ENCODE measurements around the gene RAC3. TPM values are rescaled to one million over a fixed set of nuclear protein-coding genes. Genes with fewer than 3 reads are reported as not detected.

RAC3 gene
- polyA plus RNA-seq, 6 donors from 2014 or later = not detected

DNA sequence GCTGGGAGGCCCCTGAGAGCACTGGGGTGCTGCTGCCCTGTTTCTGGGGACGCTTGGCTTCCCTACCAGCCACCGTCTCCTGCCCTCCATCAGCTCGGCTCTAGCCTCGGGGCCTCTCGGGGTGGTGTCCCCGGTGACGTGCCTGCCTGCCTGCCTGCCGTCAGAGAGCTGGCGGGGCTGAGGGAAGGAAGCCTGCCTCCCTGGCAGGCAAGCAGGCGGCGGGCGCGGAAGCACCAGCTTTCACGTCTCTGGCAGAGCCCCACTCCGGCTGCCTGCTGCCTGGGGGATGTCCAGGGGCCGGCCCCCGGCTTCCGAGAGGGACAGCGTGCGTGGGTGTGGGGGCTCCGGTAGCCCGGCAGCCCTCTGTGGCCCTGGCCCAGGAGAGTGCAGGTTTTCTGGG, 18.1 kb upstream of the RAC3 start:
- no peak for DNase-seq
- no peak overlapping the region for H3K4me3 Mint-ChIP-seq
- H3K27ac Mint-ChIP-seq = no peak overlapping the region
- no peaks in the 10 kb centered on the region for H3K4me1 Mint-ChIP-seq
- no peaks in the 10 kb centered on the region for H3K9me3 Mint-ChIP-seq
- ATAC-seq (ENCODE audit: low read depth in 2 of 2) = no peak
- no peaks in the 10 kb centered on the region for H3K36me3 Mint-ChIP-seq
- H3K27me3 Mint-ChIP-seq = no peaks in the 10 kb centered on the region

DNA sequence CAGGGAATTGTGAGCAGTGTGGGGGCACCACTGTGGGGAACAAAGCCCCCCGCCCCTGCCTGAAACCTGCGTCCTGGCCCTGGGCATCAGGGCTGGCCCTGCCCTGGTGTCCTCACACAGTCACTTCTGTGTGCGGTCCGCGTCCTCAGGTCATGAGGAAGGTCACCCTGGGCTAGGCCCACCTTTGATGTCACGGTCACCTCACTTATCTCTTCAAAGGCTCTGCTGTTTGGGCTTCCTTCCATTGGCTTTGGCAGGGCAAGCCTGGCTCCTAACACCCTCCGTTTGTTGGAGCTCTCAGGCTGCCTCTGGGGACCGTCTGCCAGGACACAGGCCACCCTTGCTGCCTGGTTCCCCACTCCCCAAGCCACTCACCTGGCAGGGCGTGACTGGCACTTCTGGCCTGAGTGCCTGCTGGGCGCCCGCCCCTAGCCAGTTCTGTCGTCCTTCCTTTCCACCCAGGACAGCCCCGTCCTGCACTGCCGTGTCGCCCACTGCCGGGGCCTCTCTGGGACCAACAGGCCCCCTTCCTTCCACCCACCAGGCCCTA, 17.6 kb upstream of the RAC3 start:
- ATAC-seq (ENCODE audit: low read depth in 2 of 2) (no peak), DNase-seq (no peak)
- Mint-ChIP-seq H3K4me1 (no peaks in the 10 kb centered on the region), H3K36me3 (no peaks in the 10 kb centered on the region), H3K27me3 (no peaks in the 10 kb centered on the region), H3K27ac (no peak overlapping the region), H3K4me3 (no peak overlapping the region), H3K9me3 (no peaks in the 10 kb centered on the region)

DNA sequence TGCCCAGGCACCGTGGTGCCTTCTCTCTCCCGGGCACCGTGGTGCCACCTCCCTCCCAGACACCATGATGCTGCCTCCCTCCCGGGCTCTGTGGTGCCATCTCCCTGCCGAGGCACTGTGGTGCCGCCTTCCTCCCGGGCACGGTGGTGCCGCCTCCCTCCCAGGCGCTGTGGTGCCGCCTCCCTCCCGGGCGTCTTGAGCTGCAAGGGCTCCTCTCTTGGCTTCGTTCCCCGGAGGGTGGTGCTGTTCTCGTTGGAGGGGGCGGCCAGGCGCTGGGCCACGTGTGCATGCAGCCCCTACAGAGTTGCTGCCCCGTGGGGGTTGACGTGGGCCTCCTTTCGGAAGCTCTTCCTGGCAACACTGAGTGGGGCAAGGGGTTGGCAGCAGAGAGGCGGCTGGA, 17.0 kb upstream of the RAC3 start:
- no peak for ATAC-seq (ENCODE audit: low read depth in 2 of 2)

DNA sequence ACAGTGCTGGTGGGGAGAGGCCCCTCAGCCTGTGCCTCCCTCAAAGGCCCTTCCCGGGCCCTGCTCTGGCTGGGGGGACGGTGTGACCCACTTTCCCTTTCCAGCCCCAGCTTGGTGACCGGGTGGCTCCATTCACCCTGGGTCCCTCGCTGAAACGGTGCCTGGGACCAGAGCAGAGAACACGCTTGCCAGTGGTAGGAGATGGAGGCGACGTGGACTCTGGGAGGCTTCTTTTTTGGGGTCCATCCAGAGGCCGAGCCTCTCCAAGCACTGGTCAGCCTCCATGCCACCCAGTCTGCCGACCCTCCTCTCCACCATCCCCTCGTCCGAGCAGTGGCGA, 16.5 kb upstream of the RAC3 start:
- DNase-seq (no peak), ATAC-seq (ENCODE audit: low read depth in 2 of 2) (no peak)
- H3K27me3 Mint-ChIP-seq = no peaks in the 10 kb centered on the region
- no peaks in the 10 kb centered on the region for H3K9me3 Mint-ChIP-seq
- no peaks in the 10 kb centered on the region for H3K4me1 Mint-ChIP-seq
- no peak overlapping the region for H3K27ac Mint-ChIP-seq
- H3K4me3 Mint-ChIP-seq = no peak overlapping the region
- no peaks in the 10 kb centered on the region for H3K36me3 Mint-ChIP-seq

More for the DNA sequence above, 17.0 kb upstream of the RAC3 start:
- Mint-ChIP-seq H3K27ac (no peak overlapping the region), H3K36me3 (no peaks in the 10 kb centered on the region), H3K9me3 (no peaks in the 10 kb centered on the region), H3K27me3 (no peaks in the 10 kb centered on the region), H3K4me3 (no peak overlapping the region), H3K4me1 (no peaks in the 10 kb centered on the region)
- no peak for DNase-seq

DNA sequence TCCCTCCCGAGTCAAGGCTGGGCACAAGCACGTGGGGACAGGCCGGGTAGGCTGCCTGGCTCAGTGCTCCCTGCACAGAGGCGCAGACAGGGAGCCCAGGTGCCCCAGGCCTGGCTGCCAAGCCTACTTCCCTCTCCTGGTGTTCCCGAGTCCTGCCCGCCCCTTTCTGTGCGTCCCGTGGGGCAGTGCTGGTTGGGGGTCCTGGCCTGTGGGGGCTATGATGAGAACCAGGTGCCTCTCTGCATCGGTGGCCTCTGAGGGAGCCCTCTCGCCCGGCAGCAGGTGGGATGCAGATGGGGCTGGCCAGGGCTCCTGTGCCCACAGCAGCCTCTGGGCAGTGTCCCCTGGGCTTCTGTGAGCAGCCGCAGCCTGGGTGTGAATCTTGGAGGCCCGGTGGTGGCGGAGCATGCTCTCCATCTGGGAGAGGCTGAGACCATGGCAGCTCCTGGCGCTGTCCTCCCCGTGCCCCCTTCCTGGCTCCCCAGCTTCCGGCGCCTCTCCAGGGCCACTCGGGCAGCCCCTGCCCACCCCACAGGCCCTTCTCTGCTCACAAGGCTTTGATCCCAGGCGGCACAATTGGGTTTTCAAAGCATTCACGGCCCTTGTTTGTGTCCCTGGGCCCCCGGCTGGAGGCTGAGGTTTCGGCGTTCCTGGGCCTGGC, 16.0 kb upstream of the RAC3 start:
- Mint-ChIP-seq H3K4me3 (no peak overlapping the region), H3K27ac (no peak overlapping the region), H3K9me3 (no peaks in the 10 kb centered on the region), H3K36me3 (no peaks in the 10 kb centered on the region), H3K27me3 (no peaks in the 10 kb centered on the region), H3K4me1 (peaks cover 0 to under 1% (median 0%) of the 10 kb centered on the region in 3 donors)
- DNase-seq = no peak
- ATAC-seq (ENCODE audit: low read depth in 2 of 2) = no peak

DNA sequence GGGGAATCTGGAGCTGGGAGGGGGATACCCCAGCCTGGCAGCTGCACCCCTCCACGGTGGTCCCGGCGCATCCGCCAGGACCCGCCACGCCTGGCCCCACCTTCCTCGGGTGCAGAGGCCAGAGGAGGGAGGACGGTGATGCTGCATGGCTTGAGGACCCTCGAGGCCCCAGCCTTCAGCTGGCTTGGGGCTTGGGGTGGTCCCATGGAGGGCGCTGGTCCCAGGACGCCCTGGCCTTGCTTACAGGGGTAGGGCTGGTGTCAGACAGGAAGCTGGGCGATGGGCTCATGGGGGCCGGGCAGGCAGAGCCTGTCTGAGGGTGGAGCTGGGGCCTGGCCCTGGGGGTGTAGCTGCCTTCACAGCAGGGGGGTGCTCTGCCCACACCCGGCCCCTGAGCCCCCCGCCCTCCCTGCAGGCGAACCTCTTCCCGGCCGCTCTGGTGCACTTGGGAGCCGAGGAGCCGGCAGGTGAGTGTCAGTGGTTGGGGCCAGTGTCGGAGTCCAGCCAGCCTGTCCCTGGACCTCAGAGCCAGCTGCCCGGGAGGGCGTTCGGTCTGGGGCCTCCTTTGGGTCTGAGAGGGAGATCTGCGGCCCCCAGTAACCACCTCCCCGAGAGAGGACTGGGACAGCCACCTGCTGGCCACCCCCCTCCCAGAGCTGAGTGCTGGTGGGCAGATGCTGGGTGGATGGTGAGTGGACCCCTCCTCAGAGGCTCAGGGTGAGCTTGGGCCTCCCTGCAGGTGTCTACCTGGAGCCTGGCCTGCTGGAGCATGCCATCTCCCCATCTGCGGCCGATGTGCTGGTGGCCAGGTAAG, 15.2 kb upstream of the RAC3 start:
- H3K4me3 Mint-ChIP-seq = no peak overlapping the region
- ATAC-seq (ENCODE audit: low read depth in 2 of 2) (no peak), DNase-seq (no peak)
- no peaks in the 10 kb centered on the region for H3K36me3 Mint-ChIP-seq
- H3K27me3 Mint-ChIP-seq = no peaks in the 10 kb centered on the region
- peaks cover under 1 to 3% (median 2%) of the 10 kb centered on the region in 3 donors for H3K4me1 Mint-ChIP-seq
- no peaks in the 10 kb centered on the region for H3K9me3 Mint-ChIP-seq
- no peak overlapping the region for H3K27ac Mint-ChIP-seq

DNA sequence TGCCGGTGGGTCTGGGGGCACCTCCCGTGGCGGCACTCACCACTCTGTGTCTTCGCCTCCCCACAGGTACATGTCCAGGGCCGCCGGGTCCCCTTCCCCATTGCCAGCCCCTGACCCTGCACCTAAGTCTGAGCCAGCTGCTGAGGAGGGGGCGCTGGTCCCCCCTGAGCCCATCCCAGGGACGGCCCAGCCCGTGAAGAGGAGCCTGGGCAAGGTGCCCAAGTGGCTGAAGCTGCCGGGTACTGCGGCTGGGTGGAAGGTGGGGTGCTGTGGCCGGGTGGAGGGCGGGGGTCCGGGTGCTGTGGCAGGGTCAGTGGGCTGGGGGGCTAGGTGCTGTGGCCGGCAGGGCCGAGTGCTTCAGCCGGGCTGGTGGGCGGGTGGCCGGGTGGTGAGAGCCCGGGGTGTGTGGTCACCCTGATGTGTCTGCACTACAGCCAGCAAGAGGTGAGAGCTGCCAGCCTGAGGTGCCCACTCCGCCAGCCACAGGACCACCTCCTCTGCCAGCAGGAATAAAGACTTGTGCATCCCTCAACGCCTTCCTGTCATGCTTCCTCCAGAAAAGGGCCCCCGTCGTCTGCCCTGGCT, 14.5 kb upstream of the RAC3 start:
- ATAC-seq (ENCODE audit: low read depth in 2 of 2) (no peak), DNase-seq (no peak)
- Mint-ChIP-seq H3K9me3 (no peaks in the 10 kb centered on the region), H3K27me3 (no peaks in the 10 kb centered on the region), H3K4me1 (peaks cover 3 to 9% (median 7%) of the 10 kb centered on the region in 3 donors), H3K36me3 (no peaks in the 10 kb centered on the region), H3K27ac (no peak overlapping the region), H3K4me3 (no peak overlapping the region)

DNA sequence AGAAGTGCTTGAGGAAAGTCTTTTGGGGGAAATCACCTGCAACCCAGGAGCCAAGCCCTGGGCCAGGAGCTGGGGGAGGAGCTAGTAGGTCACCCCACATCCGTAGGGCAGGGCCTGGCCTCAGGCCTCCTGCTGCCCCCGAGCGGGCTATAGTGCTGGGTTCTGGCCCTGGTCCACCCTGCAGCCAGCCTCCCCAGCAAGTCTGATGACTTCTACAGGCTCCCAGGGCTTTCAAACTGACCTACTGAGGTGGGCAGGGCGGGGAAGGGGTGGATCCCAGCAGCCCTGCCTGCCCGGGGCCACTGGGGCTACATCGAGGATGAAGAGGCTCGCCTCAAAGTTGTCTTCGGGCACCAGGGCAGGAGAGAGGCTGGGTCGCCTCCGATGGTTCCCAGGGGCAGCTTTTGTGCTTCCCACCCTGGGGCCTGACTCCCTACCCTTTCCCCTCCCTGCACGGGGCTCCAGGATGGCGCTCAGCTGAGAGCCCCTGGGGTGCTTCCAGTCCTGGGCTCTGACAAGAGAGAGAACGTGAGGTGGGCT, 13.8 kb upstream of the RAC3 start:
- H3K36me3 Mint-ChIP-seq = no peaks in the 10 kb centered on the region
- no peak for ATAC-seq (ENCODE audit: low read depth in 2 of 2)
- H3K27me3 Mint-ChIP-seq = no peaks in the 10 kb centered on the region
- DNase-seq = no peak
- no peaks in the 10 kb centered on the region for H3K9me3 Mint-ChIP-seq
- no peak overlapping the region for H3K4me3 Mint-ChIP-seq
- H3K4me1 Mint-ChIP-seq = peaks cover 3 to 11% (median 9%) of the 10 kb centered on the region in 3 donors
- peak overlapping the region in 2 of 6 donors; percentile 38 to 47 for H3K27ac Mint-ChIP-seq

DNA sequence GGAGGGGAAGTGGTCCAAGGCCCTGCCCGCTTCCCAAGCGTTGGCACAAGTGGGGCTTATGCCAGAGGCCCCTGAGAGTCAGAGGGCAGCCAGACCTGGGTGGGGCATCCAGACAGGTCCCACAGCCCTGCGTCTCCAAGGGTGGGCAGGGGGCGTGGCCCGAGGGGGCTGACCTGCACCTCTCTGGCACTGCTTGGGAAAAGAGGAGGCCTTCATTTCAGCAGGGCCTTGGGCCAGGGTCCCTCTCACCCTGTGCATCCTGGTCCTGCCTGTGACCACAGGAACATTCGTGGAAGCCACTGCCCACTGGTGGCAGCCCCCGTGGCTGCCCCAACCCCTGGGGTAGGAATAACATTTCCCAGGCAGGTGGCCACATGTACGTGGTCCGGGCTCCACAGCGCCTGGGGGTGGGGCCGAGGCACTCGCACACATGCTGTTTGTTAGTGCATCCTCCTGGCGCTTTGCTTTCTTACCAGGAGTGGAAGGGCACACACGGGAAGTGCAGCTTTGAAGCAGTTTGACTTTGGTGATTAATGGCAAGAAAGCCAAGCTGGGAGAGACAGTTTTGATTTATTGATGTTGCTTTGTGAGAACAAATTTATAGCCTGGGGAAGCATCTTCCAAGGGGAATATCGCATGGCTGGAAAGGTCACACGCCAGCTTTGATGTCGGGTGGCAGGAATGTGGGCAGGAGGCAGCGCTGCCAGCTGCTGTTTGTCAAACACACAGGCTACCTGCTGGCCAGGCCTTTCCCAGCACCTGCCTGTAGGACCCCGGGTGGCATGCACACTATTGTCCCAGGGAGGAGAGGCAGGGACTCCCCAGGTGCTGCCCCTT, 13.1 kb upstream of the RAC3 start:
- DNase-seq = no peak
- Mint-ChIP-seq H3K27me3 (no peaks in the 10 kb centered on the region), H3K36me3 (no peaks in the 10 kb centered on the region), H3K9me3 (no peaks in the 10 kb centered on the region), H3K4me3 (peak overlapping the region in 1 of 8 donors; percentile 42), H3K27ac (no peak overlapping the region), H3K4me1 (peaks cover 3 to 11% (median 9%) of the 10 kb centered on the region in 3 donors)
- ATAC-seq (ENCODE audit: low read depth in 2 of 2) = no peak

DNA sequence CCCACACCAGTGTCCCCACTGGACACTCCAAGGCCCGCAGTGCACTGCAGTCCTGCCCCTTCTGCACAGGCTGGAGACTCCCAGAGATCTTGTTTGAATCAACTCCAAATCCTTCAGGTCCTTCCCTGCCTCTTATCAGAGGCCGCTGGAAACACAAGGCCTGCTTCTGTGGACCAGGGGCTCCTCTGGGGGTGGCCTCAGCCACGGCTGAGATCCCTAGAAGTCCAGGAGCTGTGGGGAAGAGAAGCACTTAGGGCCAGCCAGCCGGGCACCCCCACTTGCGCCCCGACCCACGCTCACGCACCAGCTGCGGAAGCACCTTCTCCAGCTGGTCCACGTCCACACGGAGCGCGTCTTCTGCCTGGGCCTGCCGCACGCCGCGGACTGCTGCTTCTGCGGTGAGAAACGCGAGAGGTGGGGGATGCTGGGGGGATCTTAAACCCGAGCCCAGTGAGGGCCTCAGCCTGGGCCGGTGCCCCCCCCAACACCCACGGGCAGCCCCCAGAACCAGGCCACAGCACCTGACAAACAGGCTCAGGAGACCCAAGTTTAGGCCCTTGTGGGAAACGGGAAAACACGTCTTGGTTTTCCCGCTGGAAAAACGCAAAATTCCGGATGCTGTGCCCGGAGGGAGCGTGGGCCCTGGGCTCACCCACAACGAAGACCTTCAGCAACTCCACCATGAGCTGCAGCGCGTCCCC, 12.3 kb upstream of the RAC3 start:
- Mint-ChIP-seq H3K9me3 (no peaks in the 10 kb centered on the region), H3K27ac (no peak overlapping the region), H3K4me1 (peaks cover 7 to 17% (median 13%) of the 10 kb centered on the region in 3 donors), H3K27me3 (no peaks in the 10 kb centered on the region), H3K4me3 (no peak overlapping the region), H3K36me3 (no peaks in the 10 kb centered on the region)
- ATAC-seq (ENCODE audit: low read depth in 2 of 2) = no peak
- no peak for DNase-seq

DNA sequence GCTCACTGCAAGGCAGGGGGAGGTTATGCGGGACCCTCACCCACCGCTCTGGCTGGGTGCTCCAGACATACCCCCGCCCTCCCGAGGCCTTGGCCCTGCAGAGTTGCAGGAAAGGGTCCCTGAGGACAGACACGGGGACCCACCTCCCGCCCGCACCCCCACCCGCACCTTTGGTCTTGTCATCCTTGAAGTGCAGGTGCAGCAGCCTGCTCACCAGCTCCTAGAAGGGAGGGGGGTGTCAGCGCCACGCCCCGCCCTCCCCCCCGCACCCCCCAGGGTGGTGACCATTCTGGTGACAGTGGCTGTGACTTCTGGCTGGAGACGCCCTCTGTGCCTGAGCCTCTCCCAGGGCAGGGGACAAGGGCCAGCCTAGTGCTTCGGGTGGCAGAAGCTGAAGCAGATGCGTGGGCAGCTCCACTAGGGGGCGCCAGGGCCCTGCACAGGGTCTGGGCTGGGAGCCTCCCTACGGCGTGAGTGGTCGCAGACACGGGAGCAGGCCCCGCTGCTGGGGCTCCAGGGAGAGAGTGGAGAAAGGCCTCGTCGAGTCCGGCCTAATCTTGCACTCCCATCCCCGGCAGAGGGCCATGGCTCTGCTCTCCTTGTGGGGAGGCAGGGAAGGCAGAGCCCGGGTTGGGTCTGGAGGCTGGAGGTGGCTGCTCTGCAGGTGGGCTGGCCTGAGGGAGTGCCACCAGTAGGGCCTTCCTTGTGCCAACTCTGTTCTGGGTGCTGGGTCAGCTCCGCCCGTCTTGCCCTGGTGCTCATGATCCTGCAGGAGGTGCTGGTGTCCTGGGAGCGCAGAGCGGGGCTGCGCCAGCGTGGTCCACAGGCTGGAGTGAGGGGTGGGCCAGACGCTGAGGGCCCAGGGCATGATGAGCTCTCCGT, 11.5 kb upstream of the RAC3 start:
- H3K27ac Mint-ChIP-seq = no peak overlapping the region
- H3K27me3 Mint-ChIP-seq = no peaks in the 10 kb centered on the region
- H3K36me3 Mint-ChIP-seq = no peaks in the 10 kb centered on the region
- peak overlapping the region in 4 of 8 donors; percentile 36 to 73 (median 62) for H3K4me3 Mint-ChIP-seq
- no peaks in the 10 kb centered on the region for H3K9me3 Mint-ChIP-seq
- ATAC-seq (ENCODE audit: low read depth in 2 of 2) = no peak
- peaks cover 7 to 20% (median 14%) of the 10 kb centered on the region in 3 donors for H3K4me1 Mint-ChIP-seq
- DNase-seq = peak; percentile 47

DNA sequence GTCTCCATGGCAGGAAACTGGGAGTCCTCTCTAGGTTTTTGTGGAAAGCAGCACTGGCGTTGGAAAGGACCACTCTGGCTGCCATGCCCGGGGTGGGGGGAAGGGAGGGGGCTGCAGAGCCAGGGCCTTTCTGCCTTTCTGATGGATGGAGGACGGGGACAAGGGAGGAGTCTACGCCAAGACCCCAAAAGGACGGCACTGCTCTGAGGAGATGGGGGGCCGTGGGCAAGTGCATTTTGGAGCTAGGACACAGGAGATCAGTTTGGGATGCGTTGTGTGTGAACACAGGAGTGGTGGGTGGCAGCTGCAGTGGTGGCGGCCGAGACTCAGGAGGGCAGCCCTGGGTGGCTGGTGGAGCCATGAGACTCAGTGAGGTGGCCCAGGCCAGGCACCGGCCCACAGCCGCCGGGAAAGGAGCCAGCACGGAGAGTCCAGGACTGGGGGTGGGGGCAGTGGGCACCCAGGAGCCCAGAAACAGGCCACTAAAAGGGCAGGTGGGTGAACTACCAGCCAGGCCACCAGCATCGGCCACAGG, 10.8 kb upstream of the RAC3 start:
- H3K27me3 Mint-ChIP-seq = no peaks in the 10 kb centered on the region
- H3K4me3 Mint-ChIP-seq = peak overlapping the region in 3 of 8 donors; percentile 36 to 72 (median 56)
- H3K9me3 Mint-ChIP-seq = no peaks in the 10 kb centered on the region
- H3K36me3 Mint-ChIP-seq = no peaks in the 10 kb centered on the region
- ATAC-seq (ENCODE audit: low read depth in 2 of 2) (no peak), DNase-seq (no peak)
- no peak overlapping the region for H3K27ac Mint-ChIP-seq
- H3K4me1 Mint-ChIP-seq = peaks cover 7 to 20% (median 14%) of the 10 kb centered on the region in 3 donors

Data from naive B cell (primary cell).